GM15510 (cell line): ENCODE results near the gene ATXN2L.

Experiments used
- POLR2A ChIP-seq: IDR thresholded peaks from 3 replicates; pipeline ENCODE4 v1.6.1; 2011; ENCODE audit warnings: borderline replicate concordance; ENCODE audit not compliant: insufficient read length; ENCODE audit errors: extremely low read depth

The ATXN2L gene

DNA sequence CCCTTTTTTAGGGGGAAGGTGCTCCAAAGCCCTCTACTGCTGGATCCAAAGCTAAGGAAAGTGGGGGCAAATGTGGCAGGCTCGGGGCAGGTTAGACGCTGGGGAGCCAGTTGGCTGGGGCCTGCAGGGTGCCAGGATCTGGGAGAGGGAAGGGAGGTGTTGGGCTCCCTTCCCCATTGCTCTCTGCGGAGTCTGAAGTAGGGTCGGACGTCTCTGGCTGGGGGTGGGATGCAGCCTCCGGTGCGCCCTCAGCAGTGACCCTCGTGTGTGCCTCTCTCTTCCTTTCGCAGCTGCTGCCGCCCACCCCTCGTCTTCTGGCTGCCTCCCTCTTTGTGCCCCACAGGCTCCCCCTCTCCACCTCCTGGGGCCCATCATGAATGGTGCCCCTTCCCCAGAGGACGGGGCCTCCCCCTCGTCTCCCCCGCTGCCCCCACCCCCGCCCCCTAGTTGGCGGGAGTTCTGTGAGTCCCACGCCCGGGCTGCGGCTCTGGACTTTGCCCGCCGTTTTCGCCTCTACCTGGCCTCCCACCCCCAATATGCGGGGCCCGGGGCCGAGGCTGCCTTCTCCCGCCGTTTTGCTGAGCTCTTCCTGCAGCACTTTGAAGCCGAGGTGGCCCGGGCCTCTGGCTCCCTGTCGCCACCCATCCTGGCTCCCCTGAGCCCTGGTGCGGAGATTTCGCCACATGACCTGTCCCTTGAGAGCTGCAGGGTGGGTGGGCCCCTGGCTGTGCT lies 43.1 kb downstream of the ATXN2L start:
- TF ChIP-seq POLR2A = no peak

DNA sequence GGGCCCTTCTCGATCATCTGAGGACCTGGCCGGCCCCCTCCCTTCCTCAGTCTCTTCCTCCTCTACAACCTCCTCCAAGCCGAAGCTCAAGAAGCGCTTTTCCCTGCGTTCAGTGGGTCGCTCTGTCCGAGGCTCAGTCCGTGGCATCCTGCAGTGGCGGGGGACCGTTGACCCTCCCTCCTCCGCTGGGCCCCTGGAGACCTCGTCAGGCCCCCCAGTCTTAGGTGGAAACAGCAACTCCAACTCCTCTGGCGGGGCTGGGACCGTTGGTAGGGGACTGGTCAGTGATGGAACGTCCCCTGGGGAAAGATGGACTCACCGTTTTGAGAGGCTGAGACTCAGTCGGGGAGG lies 43.6 kb downstream of the ATXN2L start:
- no peak for TF ChIP-seq POLR2A

DNA sequence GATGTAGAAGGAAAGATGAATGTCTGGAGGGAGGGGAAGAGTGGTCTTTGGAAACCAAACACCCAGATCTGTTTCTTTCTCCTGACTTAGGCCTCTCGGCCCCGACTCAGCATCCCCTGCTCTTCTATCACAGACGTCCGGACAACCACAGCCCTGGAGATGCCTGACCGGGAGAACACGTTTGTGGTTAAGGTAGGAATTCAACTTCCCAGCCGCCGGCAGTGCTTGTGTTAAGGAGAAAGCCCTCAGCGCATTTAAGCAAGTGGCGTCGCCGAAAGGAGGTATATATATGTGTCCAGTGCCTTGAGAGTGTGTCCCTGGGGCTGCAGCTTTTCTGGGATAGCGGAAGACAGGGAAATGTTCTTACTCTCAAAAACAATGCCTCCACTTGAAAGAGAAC lies 44.4 kb downstream of the ATXN2L start:
- no peak for TF ChIP-seq POLR2A

DNA sequence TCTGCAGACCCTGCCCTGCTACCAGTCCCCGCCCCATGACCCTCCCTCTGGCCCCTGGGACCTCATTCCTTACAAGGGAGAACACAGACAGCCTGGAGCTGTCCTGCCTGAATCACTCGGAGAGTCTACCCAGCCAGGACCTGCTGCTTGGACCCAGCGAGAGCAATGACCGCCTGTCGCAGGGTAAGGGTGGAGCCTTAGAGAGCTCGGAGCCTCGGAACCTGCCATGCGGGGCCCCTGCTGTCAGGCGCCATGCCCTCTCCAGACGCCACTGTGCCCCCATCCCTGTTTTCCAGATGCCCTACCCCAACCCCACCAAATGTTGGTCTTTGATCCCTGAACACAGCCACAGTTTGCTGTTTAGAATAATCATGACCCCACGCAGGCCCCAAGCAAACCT lies 46.4 kb downstream of the ATXN2L start:
- TF ChIP-seq POLR2A = no peak

DNA sequence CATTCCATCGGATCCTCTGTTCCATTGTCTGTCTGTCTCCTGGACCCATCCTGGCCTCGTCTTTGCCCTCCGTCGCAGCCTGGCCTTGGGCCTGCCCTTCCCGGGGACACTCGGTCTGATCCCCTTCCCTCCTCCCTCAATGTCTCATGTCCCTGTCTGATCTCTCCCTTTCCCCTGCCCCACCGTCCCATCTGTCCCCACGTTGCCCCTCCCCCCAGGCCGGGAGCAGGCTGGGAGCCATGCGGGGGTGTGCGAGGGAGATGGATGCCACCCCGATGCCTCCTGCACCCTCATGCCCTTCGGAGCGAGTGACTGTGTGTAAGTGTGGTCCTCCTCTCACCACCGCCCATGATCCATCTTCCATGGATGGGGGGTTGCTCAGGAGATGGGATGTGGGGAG lies 50.2 kb downstream of the ATXN2L start:
- TF ChIP-seq POLR2A = no peak

DNA sequence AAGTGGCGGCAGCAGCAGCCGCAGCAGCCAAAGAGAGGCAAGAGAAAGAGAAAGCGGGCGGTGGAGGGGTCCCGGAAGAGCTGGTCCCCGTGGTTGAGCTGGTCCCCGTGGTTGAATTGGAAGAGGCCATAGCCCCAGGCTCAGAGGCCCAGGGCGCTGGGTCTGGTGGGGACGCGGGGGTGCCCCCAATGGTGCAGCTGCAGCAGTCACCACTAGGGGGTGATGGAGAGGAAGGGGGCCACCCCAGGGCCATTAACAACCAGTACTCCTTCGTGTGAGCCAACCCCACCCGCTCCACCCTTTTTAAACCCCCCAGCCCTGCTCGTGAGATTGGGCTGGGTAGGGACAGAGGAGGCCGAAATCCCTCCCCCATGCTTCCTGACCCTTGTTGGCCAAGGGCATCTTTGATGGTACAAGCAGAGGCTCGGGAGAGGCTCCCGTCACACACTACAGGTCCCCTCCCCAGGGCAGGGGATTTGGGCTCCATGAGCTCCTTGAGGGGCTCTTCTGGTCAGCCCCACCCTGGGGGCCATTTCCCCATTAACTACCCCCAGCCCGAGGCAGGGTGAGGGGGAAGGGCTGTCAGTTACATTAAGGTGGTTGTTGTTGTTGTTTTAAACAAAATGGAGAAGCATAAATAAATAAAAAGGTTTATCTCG lies 50.9 kb downstream of the ATXN2L start:
- TF ChIP-seq POLR2A = no peak

DNA sequence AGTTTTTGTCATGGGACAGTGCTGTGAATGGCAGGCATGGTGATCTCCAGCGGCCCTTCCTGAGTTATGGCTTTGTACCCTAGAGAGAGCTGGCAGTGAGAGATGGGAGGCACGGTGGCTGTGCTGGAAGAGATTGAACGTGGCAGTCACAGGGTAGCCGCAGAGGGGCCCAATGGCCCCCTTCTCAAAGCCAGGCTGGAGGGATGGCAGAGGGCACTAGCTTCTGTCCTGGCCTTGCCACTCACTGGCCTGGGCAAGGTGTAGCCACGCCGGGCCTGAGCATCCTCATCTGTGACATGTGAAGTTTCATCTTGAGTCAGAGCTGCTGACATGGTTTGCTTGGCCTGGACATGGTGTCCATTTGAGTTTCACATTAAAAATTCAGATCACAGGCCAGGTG lies 51.6 kb downstream of the ATXN2L start:
- no peak for TF ChIP-seq POLR2A

DNA sequence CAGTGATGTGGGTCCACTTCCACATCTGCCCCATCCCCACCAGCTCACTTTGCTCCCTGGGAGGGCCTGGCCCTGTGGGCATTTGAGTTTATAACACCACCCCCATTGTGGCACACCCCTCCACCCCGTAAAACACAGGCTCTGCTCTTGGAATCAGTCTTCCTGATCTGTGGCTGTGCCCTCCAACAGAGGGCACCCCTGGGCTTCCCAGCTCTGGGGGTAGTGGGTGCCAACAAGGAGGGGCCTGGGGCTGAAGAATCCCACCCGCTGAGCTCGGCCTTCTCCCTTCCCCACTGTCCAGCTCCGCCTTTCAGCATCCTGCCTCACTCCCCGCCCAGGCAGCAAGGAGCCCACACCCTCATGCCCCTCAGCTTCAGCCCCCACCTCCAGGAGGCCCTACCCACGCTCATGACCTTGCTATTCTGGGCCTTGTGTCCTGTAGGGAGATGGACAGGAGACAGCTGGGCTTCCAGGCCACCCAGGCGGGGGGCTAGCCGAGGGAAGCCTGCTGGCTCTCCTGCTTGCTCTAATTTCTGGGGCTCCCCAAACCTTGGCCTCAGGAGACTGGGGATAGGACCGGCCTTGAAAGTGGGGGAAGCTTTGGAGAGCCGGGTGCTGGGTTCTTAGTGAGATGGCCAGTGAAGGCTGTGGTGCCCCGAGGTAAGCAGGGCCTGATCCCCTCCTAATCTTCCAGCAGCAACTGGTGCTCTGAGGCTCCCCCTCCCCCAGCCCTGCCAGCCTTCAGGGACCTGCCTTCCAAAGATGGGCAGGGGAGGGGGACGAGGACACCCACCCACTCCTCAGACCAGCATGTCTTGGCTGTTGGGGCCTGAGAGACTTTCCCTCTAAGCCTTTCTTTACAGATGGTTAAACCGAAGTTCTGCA lies 52.6 kb downstream of the ATXN2L start:
- TF ChIP-seq POLR2A = no peak

DNA sequence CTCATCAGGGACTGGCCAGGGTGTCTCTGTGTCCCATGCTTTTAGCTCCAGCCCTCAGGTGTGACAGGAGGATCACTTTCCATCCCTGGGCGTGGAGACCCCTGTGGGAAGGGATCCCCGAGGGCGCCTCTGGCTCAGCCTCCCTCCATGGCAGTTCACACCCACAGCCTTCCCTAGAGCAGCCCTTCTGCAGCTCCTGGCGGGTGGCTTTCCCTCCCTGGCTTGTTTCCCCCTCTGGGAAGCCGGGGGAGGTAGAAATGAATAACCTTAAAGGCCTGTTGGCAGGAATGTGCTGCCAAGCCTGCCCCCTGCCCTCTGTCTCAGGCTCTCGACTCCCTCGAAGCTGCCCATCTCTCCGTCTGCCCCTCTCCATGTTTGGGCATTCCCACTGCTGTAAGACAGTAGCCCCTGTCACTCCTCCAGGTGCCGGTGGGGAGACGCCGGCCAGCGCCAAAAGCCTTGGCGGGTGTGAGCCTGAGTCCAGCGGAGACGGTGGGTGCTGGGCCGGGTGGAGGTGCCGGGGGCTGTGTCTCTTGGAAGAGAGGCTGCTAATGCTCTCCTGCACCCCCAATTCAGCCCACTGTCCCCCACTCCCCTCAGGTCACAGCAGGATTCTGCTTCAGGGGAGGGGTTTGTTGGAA lies 53.3 kb downstream of the ATXN2L start:
- no peak for TF ChIP-seq POLR2A

DNA sequence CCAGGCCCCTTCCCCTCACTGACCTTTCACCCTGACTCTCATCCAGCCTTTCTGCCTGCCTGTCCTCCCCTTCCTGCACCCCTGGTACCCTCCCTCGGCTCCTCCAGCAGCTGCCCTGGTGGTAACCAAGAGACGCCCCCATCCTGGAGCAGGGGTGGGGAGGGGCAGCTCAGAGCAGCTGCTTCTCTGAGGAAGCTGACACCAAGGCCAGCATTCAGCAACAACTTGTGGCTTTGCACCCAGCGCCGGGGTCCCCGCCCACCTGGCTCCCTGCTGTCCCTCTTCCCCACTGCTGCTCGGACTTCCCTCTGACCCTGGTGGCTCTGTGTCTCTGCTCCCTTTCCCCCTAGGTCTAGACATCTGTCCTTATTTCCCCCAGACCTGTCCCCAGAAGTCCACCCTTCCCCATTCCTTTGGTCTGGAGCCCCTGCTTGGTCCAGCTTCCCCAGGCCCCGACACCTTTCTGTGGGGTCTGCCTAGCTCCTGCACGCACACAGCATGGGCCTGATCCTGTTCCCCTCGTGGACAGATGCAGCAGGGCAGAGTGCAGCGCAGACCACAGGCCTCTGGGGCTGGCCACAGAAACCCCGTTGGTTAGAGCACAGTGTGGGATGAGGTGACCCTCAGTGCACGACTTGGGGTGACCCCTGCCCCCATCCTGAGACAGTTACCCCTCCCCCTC lies 54.3 kb downstream of the ATXN2L start:
- TF ChIP-seq POLR2A = no peak

DNA sequence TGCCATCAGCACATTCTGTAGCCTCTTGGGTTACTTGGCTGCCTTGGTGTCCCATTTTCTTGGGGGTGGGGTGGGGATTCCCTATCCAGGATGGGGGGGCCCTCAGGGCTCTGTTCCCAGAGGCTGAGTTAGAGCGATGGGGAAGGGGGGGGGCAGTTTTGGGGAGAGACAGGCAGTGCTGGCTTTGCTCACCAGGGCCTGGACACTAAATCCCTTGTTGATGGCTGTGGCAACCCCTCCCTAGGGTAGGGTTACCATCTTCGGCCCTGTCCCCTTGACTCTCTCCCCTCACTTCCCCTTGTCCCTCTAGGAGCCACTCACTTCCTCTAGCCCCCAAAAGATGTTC lies 54.8 kb downstream of the ATXN2L start:
- no peak for TF ChIP-seq POLR2A

DNA sequence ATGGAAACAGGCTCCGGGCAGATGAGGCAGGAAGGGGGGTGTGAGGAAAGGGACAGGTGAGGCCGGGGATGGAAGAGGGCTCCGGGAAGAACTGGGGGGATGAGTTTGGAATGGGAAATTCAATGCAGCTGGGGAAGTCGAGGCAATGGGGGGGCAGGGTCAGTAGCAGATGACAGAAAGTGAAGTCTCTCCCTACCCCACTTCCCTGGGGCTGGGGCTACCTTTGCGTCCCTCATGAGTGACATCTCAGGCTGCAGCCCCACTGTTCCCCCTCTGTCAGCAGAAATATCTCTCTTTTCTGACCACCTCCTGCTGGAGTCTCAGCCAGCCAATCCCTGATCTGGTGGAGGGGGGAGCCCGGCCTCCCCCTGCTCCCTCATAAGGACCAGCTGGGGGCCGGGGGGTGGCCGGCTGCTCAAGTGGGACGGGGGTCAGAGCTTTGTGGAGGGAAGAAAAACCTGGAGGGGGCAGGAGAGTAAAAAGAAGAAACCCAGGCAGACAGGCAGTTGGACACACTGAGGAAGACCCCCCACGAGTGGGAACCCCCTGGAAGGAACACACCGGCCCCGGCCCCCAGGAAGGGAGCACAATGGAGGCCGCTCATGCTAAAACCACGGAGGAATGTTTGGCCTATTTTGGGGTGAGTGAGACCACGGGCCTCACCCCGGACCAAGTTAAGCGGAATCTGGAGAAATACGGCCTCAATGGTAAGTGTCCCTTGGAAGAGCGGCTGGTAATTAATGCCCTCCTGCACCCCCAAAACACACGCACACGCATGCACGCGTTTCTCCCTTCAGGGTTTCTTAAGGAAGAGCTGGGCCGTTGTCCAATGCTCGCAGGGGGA lies 55.5 kb downstream of the ATXN2L start, which contains the start of gene ATP2A1:
TSS of gene ATP2A1 (plus strand) at position 406 of the 844 bp plus-strand sequence. CDS start at position 590, 184 bp downstream.
- TF ChIP-seq POLR2A = no peak

DNA sequence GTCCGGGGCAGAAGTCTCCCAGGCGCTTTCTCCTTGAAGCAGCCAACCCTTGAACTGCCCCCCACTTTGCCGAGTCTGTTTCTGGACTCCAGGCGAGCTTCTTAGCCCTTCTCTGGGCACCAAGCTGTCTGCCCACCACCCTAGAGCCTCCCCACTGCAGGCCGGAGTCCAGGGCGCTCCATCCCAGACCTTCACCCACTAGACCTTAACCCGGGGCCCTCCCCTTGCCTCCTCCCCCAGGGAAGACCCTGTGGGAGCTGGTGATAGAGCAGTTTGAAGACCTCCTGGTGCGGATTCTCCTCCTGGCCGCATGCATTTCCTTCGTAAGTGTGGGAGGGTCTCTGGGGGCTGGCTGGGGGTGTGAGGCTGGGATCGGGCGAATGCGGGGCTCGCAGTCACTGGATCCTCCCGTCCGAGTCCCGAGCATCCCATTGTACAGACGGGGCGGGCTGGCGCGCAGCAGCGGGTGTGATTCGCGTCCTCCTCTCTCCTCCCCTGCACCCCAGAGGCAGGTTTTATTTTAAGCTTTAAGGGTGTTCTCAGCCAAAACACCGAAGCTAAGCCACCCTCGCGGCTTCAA lies 56.6 kb downstream of the ATXN2L start:
- TF ChIP-seq POLR2A = no peak
